Measurements from ENCODE around the gene RYR3. TPM values are rescaled to one million over a fixed set of nuclear protein-coding genes. Genes with fewer than 3 reads are reported as not detected.
A peak's percentile ranks its signal among the peaks of the same experiment; 100 is the strongest.

Gene RYR3
- total RNA-seq, 1 experiment from 2014 or later: not detected

DNA sequence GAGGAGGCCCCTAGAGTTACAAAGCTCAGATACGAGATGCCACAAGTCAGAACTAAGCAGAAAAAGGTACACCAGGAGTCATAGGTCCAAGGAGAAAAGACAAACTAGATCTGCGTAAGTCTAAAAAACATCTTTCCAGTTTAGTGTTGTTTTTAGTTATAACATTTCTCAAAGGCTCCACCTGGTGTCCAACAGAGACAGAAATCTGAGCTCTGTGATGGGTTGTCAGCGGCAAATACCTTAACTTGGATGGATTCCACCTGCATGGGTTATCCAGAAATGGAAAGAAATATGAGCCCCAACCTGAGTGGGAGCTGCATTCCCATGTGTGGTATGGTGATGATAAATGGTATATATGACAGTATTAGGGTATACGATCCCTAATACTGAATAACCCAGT lies 418.9 kb downstream of the RYR3 start:
- Histone ChIP-seq H2AFZ (ENCODE audit: low read length) (no peak overlapping the region), H3K27me3 (ENCODE audit: low read length) (no peaks in the 10 kb centered on the region), H4K20me1 (ENCODE audit: low read length) (no peaks in the 10 kb centered on the region), H3K9ac (ENCODE audit: low read length) (no peak overlapping the region), H3K4me2 (ENCODE audit: low read length) (no peak overlapping the region), H3K36me3 (ENCODE audit: low read depth, low read length) (no peaks in the 10 kb centered on the region), H3K9me3 (ENCODE audit: low read length) (no peaks in the 10 kb centered on the region), H3K4me1 (ENCODE audit: insufficient read depth, low read length) (no peaks in the 10 kb centered on the region), H3K27ac (ENCODE audit: low read length) (no peak overlapping the region), H3K9me2 (replicated peaks; ENCODE audit: low read length) (no peaks in the 10 kb centered on the region), H3K4me3 (ENCODE audit: low read length) (no peak overlapping the region), H3K79me2 (ENCODE audit: low read length) (no peaks in the 10 kb centered on the region), H3F3A (ENCODE audit: low read length, unreplicated experiment) (no peaks in the 10 kb centered on the region)
- POLR2A ChIA-PET (ENCODE audit: unreplicated experiment): interaction anchor here (0.7 kb wide), 1 partner anchor 95 kb away, joined by 5 read pairs; no protein-coding TSS in a partner anchor
- no peak for TF ChIP-seq EZH2phosphoT487 (IDR thresholded peaks at IDR 0.05; ENCODE audit: borderline replicate concordance, low read length)
- no peak for TF ChIP-seq EZH2 (IDR thresholded peaks at IDR 0.05; ENCODE audit: low read length, unreplicated experiment)
- TF ChIP-seq, protein P1, sequence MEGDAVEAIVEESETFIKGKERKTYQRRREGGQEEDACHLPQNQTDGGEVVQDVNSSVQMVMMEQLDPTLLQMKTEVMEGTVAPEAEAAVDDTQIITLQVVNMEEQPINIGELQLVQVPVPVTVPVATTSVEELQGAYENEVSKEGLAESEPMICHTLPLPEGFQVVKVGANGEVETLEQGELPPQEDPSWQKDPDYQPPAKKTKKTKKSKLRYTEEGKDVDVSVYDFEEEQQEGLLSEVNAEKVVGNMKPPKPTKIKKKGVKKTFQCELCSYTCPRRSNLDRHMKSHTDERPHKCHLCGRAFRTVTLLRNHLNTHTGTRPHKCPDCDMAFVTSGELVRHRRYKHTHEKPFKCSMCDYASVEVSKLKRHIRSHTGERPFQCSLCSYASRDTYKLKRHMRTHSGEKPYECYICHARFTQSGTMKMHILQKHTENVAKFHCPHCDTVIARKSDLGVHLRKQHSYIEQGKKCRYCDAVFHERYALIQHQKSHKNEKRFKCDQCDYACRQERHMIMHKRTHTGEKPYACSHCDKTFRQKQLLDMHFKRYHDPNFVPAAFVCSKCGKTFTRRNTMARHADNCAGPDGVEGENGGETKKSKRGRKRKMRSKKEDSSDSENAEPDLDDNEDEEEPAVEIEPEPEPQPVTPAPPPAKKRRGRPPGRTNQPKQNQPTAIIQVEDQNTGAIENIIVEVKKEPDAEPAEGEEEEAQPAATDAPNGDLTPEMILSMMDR (conservative IDR thresholded peaks at IDR 0.05; ENCODE audit: low read depth, low read length): peak; percentile 72
- intact Hi-C loops (cut with micrococcal nuclease): loop anchor here (1.0 to 2.0 kb wide), 3 partner anchors 29 to 495 kb away; no protein-coding TSS in a partner anchor
- CTCF ChIA-PET: interaction anchor here (0.6 to 2.3 kb wide), 8 partner anchors 8 to 454 kb away, joined by 3 to 15 read pairs (median 4); no protein-coding TSS in a partner anchor
- ATAC-seq (peak; percentile 71), DNase-seq (peak; percentile 79)
- no TSS peak for BruUV-seq (replicated peaks)

DNA sequence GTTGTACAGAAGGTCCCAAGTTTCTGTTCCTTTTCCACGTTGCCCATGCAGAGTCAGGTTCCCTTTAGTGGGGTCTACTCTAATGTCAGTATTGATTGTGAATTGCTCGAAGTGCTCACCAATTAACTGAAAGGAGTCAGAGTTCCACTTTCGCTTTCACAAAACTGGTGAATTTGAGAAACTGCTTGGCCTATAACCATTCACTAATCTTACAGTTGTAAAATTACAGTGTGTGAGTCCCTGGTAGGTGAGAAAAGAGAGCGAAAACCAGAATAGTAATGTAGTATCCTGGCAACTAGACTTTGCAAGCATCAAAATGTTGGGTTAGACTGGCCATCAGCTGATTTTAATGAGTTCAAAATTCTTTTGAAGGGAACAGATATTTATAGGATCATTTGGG lies 420.0 kb downstream of the RYR3 start:
- TF ChIP-seq EZH2phosphoT487 (IDR thresholded peaks at IDR 0.05; ENCODE audit: borderline replicate concordance, low read length) (no peak), EZH2 (IDR thresholded peaks at IDR 0.05; ENCODE audit: low read length, unreplicated experiment) (no peak)
- TF ChIP-seq, protein P1 (conservative IDR thresholded peaks at IDR 0.05; ENCODE audit: low read depth, low read length): no peak
- no peaks in the 10 kb centered on the region for H3K9me2 ChIP-seq (replicated peaks; ENCODE audit: low read length)
- BruUV-seq (replicated peaks): no TSS peak
- ChIA-PET POLR2A (ENCODE audit: unreplicated experiment) (no interaction called here), CTCF (interaction anchor here (2.3 kb wide), 1 partner anchor 438 kb away, joined by 15 read pairs; no protein-coding TSS in a partner anchor)
- H4K20me1 ChIP-seq (ENCODE audit: low read length): no peaks in the 10 kb centered on the region
- H3K79me2 ChIP-seq (ENCODE audit: low read length): no peaks in the 10 kb centered on the region
- H3K4me3 ChIP-seq (ENCODE audit: low read length): no peak overlapping the region
- DNase-seq (no peak), ATAC-seq (no peak)
- H3K4me1 ChIP-seq (ENCODE audit: insufficient read depth, low read length): no peaks in the 10 kb centered on the region
- no peaks in the 10 kb centered on the region for H3K27me3 ChIP-seq (ENCODE audit: low read length)
- H2AFZ ChIP-seq (ENCODE audit: low read length): no peak overlapping the region
- intact Hi-C loops (cut with micrococcal nuclease): no loop called here
- no peak overlapping the region for H3K9ac ChIP-seq (ENCODE audit: low read length)
- no peak overlapping the region for H3K4me2 ChIP-seq (ENCODE audit: low read length)
- H3K9me3 ChIP-seq (ENCODE audit: low read length): no peaks in the 10 kb centered on the region
- H3K27ac ChIP-seq (ENCODE audit: low read length): no peak overlapping the region
- no peaks in the 10 kb centered on the region for H3F3A ChIP-seq (ENCODE audit: low read length, unreplicated experiment)
- no peaks in the 10 kb centered on the region for H3K36me3 ChIP-seq (ENCODE audit: low read depth, low read length)

DNA sequence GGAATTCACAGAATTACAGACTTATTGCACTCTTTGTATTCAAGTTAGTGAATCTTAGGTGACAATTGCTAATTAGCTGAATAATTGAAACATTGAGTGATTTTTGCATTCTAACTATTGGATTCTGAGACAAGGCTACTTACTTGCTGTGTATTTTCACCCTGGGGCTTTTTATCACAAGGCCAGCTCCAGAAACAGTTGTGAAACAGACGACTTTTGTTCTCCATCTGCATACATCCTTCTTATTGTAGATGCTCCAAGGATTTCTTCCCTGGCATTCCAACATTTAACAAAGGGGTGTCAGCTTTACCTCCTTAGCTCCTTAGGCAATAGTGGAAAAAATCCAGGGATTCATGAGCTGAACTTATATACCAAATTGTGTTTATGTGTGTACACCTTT lies 424.4 kb downstream of the RYR3 start:
- Histone ChIP-seq H3K9me3 (ENCODE audit: low read length) (no peaks in the 10 kb centered on the region), H2AFZ (ENCODE audit: low read length) (no peak overlapping the region), H3K36me3 (ENCODE audit: low read depth, low read length) (no peaks in the 10 kb centered on the region), H3K27me3 (ENCODE audit: low read length) (peaks cover 3% of the 10 kb centered on the region; the same call in 1 of the 2 replicates), H3K4me3 (ENCODE audit: low read length) (no peak overlapping the region), H3K9ac (ENCODE audit: low read length) (no peak overlapping the region), H4K20me1 (ENCODE audit: low read length) (no peaks in the 10 kb centered on the region), H3F3A (ENCODE audit: low read length, unreplicated experiment) (no peaks in the 10 kb centered on the region), H3K4me2 (ENCODE audit: low read length) (no peak overlapping the region), H3K9me2 (replicated peaks; ENCODE audit: low read length) (no peaks in the 10 kb centered on the region), H3K79me2 (ENCODE audit: low read length) (no peaks in the 10 kb centered on the region), H3K27ac (ENCODE audit: low read length) (no peak overlapping the region), H3K4me1 (ENCODE audit: insufficient read depth, low read length) (no peaks in the 10 kb centered on the region)
- ATAC-seq (no peak), DNase-seq (no peak)
- intact Hi-C loops (cut with micrococcal nuclease): loop anchor here (1.0 kb wide), 3 partner anchors 229 to 259 kb away; no protein-coding TSS in a partner anchor
- POLR2A ChIA-PET (ENCODE audit: unreplicated experiment): no interaction called here
- no peak for TF ChIP-seq EZH2 (IDR thresholded peaks at IDR 0.05; ENCODE audit: low read length, unreplicated experiment)
- TF ChIP-seq, protein P1 (conservative IDR thresholded peaks at IDR 0.05; ENCODE audit: low read depth, low read length): no peak
- no peak for TF ChIP-seq EZH2phosphoT487 (IDR thresholded peaks at IDR 0.05; ENCODE audit: borderline replicate concordance, low read length)
- no TSS peak for BruUV-seq (replicated peaks)
- CTCF ChIA-PET: interaction anchor here (0.6 kb wide), 1 partner anchor 258 kb away, joined by 3 read pairs; no protein-coding TSS in a partner anchor
